K562 (cell line): ENCODE measurements around the gene CLCNKB.
"Not testable (repeated sequence)": the region's sequence is repeated elsewhere in the genome, so short reads cannot be mapped to it uniquely, and the experiment has no call there.

Experiments
- BHLHE40 ChIP-seq: IDR thresholded peaks from 2 replicates; pipeline ENCODE4 v1.6.1; 2011; ENCODE audit warnings: low read length, improper control_type of control experiment
- ELK1 ChIP-seq: sonication (generic); formaldehyde crosslinking; IDR thresholded peaks from 2 replicates; pipeline ENCODE4 v1.8.1; 2022; ENCODE audit warnings: missing genetic modification reagents
- KLF1 ChIP-seq: fragments of 450-650 bp; IDR thresholded peaks from 2 replicates; pipeline ENCODE4 v1.6.1; 2016; ENCODE audit warnings: missing genetic modification characterization, missing compliant biosample characterization
- MLX ChIP-seq, 2 experiments: fragments of 450-650 bp in 1 of 2; sonication (generic) in 1 of 2; formaldehyde crosslinking; conservative IDR thresholded peaks; 2 replicates each; pipeline versions ENCODE4 v1.4.0 to v1.8.1; 2020 to 2022; ENCODE audit warnings: mild to moderate bottlenecking in 1 of 2, missing genetic modification reagents in 1 of 2
- POLR2AphosphoS2 ChIP-seq: IDR thresholded peaks from 2 replicates; pipeline ENCODE4 v1.6.1; 2012; ENCODE audit warnings: low read length, improper control_type of control experiment
- POLR2AphosphoS5 ChIP-seq: IDR thresholded peaks from 2 replicates; pipeline ENCODE4 v1.6.1; 2011; ENCODE audit warnings: mild to moderate bottlenecking, low read depth, low read length, moderate library complexity; ENCODE audit not compliant: control insufficient read depth, insufficient read depth
- RAD21 ChIP-seq, 2 experiments: fragments of 250-450 bp in 1 of 2; fragments of 450-650 bp in 1 of 2; sonication (Bioruptor Pico) in 1 of 2; formaldehyde crosslinking in 1 of 2; IDR thresholded peaks in 1 of 2; conservative IDR thresholded peaks in 1 of 2; 2 replicates each; pipeline versions ENCODE4 v1.4.0 to v1.8.0; 2020 to 2022; ENCODE audit warnings: mild to moderate bottlenecking in 2 of 2, moderate library complexity in 1 of 2
- TEAD1 ChIP-seq, 2 experiments: fragments of 450-650 bp in 1 of 2; sonication (generic) in 1 of 2; formaldehyde crosslinking; IDR thresholded peaks; 2 replicates each; pipeline versions ENCODE4 v1.4.0 to v1.8.0; 2020 to 2022; ENCODE audit warnings: mild to moderate bottlenecking in 2 of 2, missing genetic modification reagents in 1 of 2
- ZNF232 ChIP-seq: sonication (generic); formaldehyde crosslinking; IDR thresholded peaks from 2 replicates; pipeline ENCODE4 v1.8.0; 2022; ENCODE audit warnings: mild to moderate bottlenecking, missing genetic modification reagents
- ZNF280B ChIP-seq: fragments of 250-450 bp; sonication (Bioruptor Pico); IDR thresholded peaks from 2 replicates; pipeline ENCODE4 v1.5.1; 2021; ENCODE audit warnings: mild to moderate bottlenecking
- ZNF407 ChIP-seq: fragments of 450-650 bp; IDR thresholded peaks from 2 replicates; pipeline ENCODE4 v1.6.1; 2016; ENCODE audit warnings: low read depth
- ZNF408 ChIP-seq: fragments of 250-450 bp; sonication (Bioruptor Pico); IDR thresholded peaks from 2 replicates; pipeline ENCODE4 v1.4.0; 2020; ENCODE audit warnings: low read depth, mild to moderate bottlenecking, moderate library complexity

- TF ChIP-seq RAD21 (CRISPR knock-in tag; conservative IDR thresholded peaks at IDR 0.05 in 1 of 2, IDR thresholded peaks at IDR 0.05 in 1 of 2); BHLHE40; POLR2AphosphoS2; ZNF232 (CRISPR knock-in tag); POLR2AphosphoS5; ELK1 (CRISPR knock-in tag); MLX (CRISPR knock-in tag; conservative IDR thresholded peaks at IDR 0.05); ZNF407; ZNF408; ZNF280B; KLF1 (tag); TEAD1 (CRISPR knock-in tag; IDR thresholded peaks at IDR 0.05): not testable (repeated sequence)
Observed at GRCh38 chr1:16033103-16033632, 10.4 kb upstream of the CLCNKB start.
